ENCODE data around the gene DOHH.
A peak's percentile ranks its signal among the peaks of the same experiment; 100 is the strongest.

Gene DOHH

GRCh38 chr19:3477506-3477905 lies 23.0 kb downstream of the DOHH start:
- no peak overlapping the region for H3K27ac Mint-ChIP-seq
- TF ChIP-seq, protein P1, sequence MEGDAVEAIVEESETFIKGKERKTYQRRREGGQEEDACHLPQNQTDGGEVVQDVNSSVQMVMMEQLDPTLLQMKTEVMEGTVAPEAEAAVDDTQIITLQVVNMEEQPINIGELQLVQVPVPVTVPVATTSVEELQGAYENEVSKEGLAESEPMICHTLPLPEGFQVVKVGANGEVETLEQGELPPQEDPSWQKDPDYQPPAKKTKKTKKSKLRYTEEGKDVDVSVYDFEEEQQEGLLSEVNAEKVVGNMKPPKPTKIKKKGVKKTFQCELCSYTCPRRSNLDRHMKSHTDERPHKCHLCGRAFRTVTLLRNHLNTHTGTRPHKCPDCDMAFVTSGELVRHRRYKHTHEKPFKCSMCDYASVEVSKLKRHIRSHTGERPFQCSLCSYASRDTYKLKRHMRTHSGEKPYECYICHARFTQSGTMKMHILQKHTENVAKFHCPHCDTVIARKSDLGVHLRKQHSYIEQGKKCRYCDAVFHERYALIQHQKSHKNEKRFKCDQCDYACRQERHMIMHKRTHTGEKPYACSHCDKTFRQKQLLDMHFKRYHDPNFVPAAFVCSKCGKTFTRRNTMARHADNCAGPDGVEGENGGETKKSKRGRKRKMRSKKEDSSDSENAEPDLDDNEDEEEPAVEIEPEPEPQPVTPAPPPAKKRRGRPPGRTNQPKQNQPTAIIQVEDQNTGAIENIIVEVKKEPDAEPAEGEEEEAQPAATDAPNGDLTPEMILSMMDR (IDR thresholded peaks at IDR 0.05; ENCODE audit: unreplicated experiment in 3 of 3), result no peak
- no peak overlapping the region for H3K4me3 Mint-ChIP-seq
- H3K36me3 Mint-ChIP-seq (ENCODE audit: low read depth), result no peaks in the 10 kb centered on the region
- no peaks in the 10 kb centered on the region for H3K4me1 Mint-ChIP-seq
- peaks cover 43% of the 10 kb centered on the region for H3K27me3 Mint-ChIP-seq (ENCODE audit: low read depth)
- H3K9me3 Mint-ChIP-seq, result no peaks in the 10 kb centered on the region

DNA sequence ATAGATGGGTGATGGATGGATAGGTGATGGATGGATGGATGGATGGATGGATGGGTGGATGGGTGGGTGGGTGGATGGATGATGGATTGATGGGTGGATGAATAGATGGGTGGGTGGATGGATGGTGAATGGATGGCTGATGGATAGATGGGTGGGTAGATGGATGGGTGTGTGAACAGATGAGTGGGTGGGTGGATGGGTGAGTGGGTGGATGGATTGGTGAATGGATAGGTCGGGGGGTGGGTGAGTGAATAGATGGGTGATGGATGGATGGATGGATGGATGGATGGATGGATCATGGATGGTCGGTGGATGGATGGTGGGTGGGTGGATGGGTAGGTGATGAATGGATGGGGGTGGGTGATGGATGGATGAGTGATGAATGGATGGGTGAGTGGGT lies 23.6 kb downstream of the DOHH start:
- H3K4me1 Mint-ChIP-seq, result no peaks in the 10 kb centered on the region
- TF ChIP-seq, protein P1 (IDR thresholded peaks at IDR 0.05; ENCODE audit: unreplicated experiment in 3 of 3), result no peak
- peaks cover 36% of the 10 kb centered on the region for H3K27me3 Mint-ChIP-seq (ENCODE audit: low read depth)
- no peak overlapping the region for H3K4me3 Mint-ChIP-seq
- no peaks in the 10 kb centered on the region for H3K36me3 Mint-ChIP-seq (ENCODE audit: low read depth)
- H3K27ac Mint-ChIP-seq, result no peak overlapping the region
- no peaks in the 10 kb centered on the region for H3K9me3 Mint-ChIP-seq

- Mint-ChIP-seq H3K36me3 (ENCODE audit: low read depth) (no peaks in the 10 kb centered on the region), H3K27ac (no peak overlapping the region), H3K4me3 (no peak overlapping the region), H3K9me3 (no peaks in the 10 kb centered on the region), H3K27me3 (ENCODE audit: low read depth) (peaks cover 22% of the 10 kb centered on the region), H3K4me1 (peaks cover 4% of the 10 kb centered on the region)
- TF ChIP-seq, protein P1 (IDR thresholded peaks at IDR 0.05; ENCODE audit: unreplicated experiment in 3 of 3), result no peak
These were observed 25.0 kb downstream of the DOHH start for GRCh38 chr19:3475449-3475848.

GRCh38 chr19:3474614-3475013 lies 25.9 kb downstream of the DOHH start:
- H3K36me3 Mint-ChIP-seq (ENCODE audit: low read depth), result no peaks in the 10 kb centered on the region

DNA sequence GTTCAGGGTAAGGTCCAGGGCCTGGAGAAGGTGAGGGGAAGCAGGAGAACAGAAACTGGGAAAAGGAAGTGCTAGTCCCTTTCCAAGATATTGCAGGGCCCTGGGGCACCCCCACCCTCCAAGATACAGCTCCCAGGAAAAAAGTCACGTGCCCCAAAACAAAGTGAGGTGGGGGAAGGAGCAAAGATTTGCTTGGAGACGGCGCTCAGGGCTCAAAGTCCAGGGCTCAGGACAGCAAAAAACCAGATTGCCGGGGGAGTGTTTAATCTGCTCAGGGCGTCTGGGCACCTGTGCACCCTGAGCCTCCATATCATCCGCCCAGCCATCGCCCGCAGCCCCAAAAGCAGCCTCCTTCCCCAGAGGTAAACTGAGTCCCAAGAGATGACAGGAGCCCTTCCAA lies 26.5 kb downstream of the DOHH start:
- H3K27ac Mint-ChIP-seq, result no peak overlapping the region
- H3K4me3 Mint-ChIP-seq, result peak overlapping the region in 1 of 3 experiments; percentile 5
- TF ChIP-seq, protein P1 (IDR thresholded peaks at IDR 0.05; ENCODE audit: unreplicated experiment in 3 of 3), result no peak
- H3K9me3 Mint-ChIP-seq, result no peaks in the 10 kb centered on the region
- H3K4me1 Mint-ChIP-seq, result peaks cover 5% of the 10 kb centered on the region
- peaks cover 16% of the 10 kb centered on the region for H3K27me3 Mint-ChIP-seq (ENCODE audit: low read depth)
- peaks cover 3% of the 10 kb centered on the region for H3K36me3 Mint-ChIP-seq (ENCODE audit: low read depth)

More at GRCh38 chr19:3474614-3475013, 25.9 kb downstream of the DOHH start:
- Mint-ChIP-seq H3K27me3 (ENCODE audit: low read depth) (peaks cover 19% of the 10 kb centered on the region), H3K27ac (no peak overlapping the region), H3K9me3 (no peaks in the 10 kb centered on the region), H3K4me3 (no peak overlapping the region), H3K4me1 (peaks cover 5% of the 10 kb centered on the region)
- TF ChIP-seq, protein P1 (IDR thresholded peaks at IDR 0.05; ENCODE audit: unreplicated experiment in 3 of 3), result no peak

GRCh38 chr19:3471954-3472655 lies 28.4 kb downstream of the DOHH start:
- no peak overlapping the region for H3K4me3 Mint-ChIP-seq
- H3K27me3 Mint-ChIP-seq (ENCODE audit: low read depth), result peaks cover 5% of the 10 kb centered on the region
- H3K36me3 Mint-ChIP-seq (ENCODE audit: low read depth), result peaks cover 14% of the 10 kb centered on the region
- H3K9me3 Mint-ChIP-seq, result peaks cover 2% of the 10 kb centered on the region
- TF ChIP-seq, protein P1 (IDR thresholded peaks at IDR 0.05; ENCODE audit: unreplicated experiment in 3 of 3), result peak; percentile 78 to 84 (median 84)
- H3K27ac Mint-ChIP-seq, result no peak overlapping the region
- H3K4me1 Mint-ChIP-seq, result peaks cover 10% of the 10 kb centered on the region

Data from nephron (organoid).